ENCODE measurements around the gene TMEM88. TPM values are rescaled to one million over a fixed set of nuclear protein-coding genes. Genes with fewer than 3 reads are reported as not detected.

The TMEM88 gene
- total and polyA plus RNA-seq, 4 donors, result 6.3 to 19.6 (median 11.3) TPM

- DNase-seq (no peak), ATAC-seq (ENCODE audit: insufficient read depth, low FRiP score) (no peak)
- H3K27me3 ChIP-seq (ENCODE audit: control insufficient read depth in 3 of 3, insufficient read depth in 3 of 3, low read length in 2 of 3), result no peaks in the 10 kb centered on the region
- 91 to 92% methylated on average over 27 of the region's 27 CpGs for WGBS, 2 donors
- H3K4me3 ChIP-seq, result no peak overlapping the region
- no peaks in the 10 kb centered on the region for H3K9me3 ChIP-seq (ENCODE audit: control insufficient read depth in 4 of 4, insufficient read depth in 3 of 4, low read length in 3 of 4)
- H3K9ac ChIP-seq (ENCODE audit: insufficient read depth in 1 of 2, low read length in 2 of 2), result no peak overlapping the region
- H3K36me3 ChIP-seq (ENCODE audit: control insufficient read depth in 4 of 4, insufficient read depth in 4 of 4, low read length in 4 of 4), result no peaks in the 10 kb centered on the region
- H3K4me1 ChIP-seq (ENCODE audit: control insufficient read depth in 5 of 5, insufficient read depth in 5 of 5, low read length in 5 of 5), result no peaks in the 10 kb centered on the region
- H3K27ac ChIP-seq (ENCODE audit: low read depth in 1 of 2, low read length in 1 of 2), result no peak overlapping the region
- TF ChIP-seq CTCF (IDR thresholded peaks at IDR 0.05; ENCODE audit: control extremely low read depth, extremely low read depth), result no peak
Observed at GRCh38 chr17:7818746-7819645, 35.9 kb upstream of the TMEM88 start.

GRCh38 chr17:7820231-7820630 lies 34.6 kb upstream of the TMEM88 start:
- H3K36me3 ChIP-seq (ENCODE audit: control insufficient read depth in 4 of 4, insufficient read depth in 4 of 4, low read length in 4 of 4), result no peaks in the 10 kb centered on the region
- H3K9ac ChIP-seq (ENCODE audit: insufficient read depth in 1 of 2, low read length in 2 of 2), result no peak overlapping the region
- 84 to 98% methylated on average over 5 of the region's 5 CpGs for WGBS, 2 donors
- H3K27me3 ChIP-seq (ENCODE audit: control insufficient read depth in 3 of 3, insufficient read depth in 3 of 3, low read length in 2 of 3), result peaks cover 0 to 2% (median 0%) of the 10 kb centered on the region in 3 donors
- H3K4me1 ChIP-seq (ENCODE audit: control insufficient read depth in 5 of 5, insufficient read depth in 5 of 5, low read length in 5 of 5), result no peaks in the 10 kb centered on the region
- no peak for TF ChIP-seq CTCF (IDR thresholded peaks at IDR 0.05; ENCODE audit: control extremely low read depth, extremely low read depth)
- ATAC-seq (ENCODE audit: insufficient read depth, low FRiP score) (no peak), DNase-seq (no peak)
- no peak overlapping the region for H3K27ac ChIP-seq (ENCODE audit: low read depth in 1 of 2, low read length in 1 of 2)
- H3K4me3 ChIP-seq, result no peak overlapping the region
- H3K9me3 ChIP-seq (ENCODE audit: control insufficient read depth in 4 of 4, insufficient read depth in 3 of 4, low read length in 3 of 4), result no peaks in the 10 kb centered on the region

GRCh38 chr17:7822126-7822525 lies 32.7 kb upstream of the TMEM88 start:
- 79 to 84% methylated on average over 14 of the region's 14 CpGs for WGBS, 2 donors
- Histone ChIP-seq H3K9ac (ENCODE audit: insufficient read depth in 1 of 2, low read length in 2 of 2) (no peak overlapping the region), H3K27ac (ENCODE audit: low read depth in 1 of 2, low read length in 1 of 2) (no peak overlapping the region), H3K27me3 (ENCODE audit: control insufficient read depth in 3 of 3, insufficient read depth in 3 of 3, low read length in 2 of 3) (peaks cover 0 to 4% (median 2%) of the 10 kb centered on the region in 3 donors), H3K4me1 (ENCODE audit: control insufficient read depth in 5 of 5, insufficient read depth in 5 of 5, low read length in 5 of 5) (peaks cover 0 to 4% (median 0%) of the 10 kb centered on the region in 5 donors), H3K4me3 (no peak overlapping the region), H3K9me3 (ENCODE audit: control insufficient read depth in 4 of 4, insufficient read depth in 3 of 4, low read length in 3 of 4) (no peaks in the 10 kb centered on the region), H3K36me3 (ENCODE audit: control insufficient read depth in 4 of 4, insufficient read depth in 4 of 4, low read length in 4 of 4) (no peaks in the 10 kb centered on the region)
- no peak for TF ChIP-seq CTCF (IDR thresholded peaks at IDR 0.05; ENCODE audit: control extremely low read depth, extremely low read depth)
- DNase-seq, result no peak
- no peak for ATAC-seq (ENCODE audit: insufficient read depth, low FRiP score)
